Colonic mucosa (tissue), 4 donors: ENCODE measurements around the gene SPINDOC. TPM values are rescaled to one million over a fixed set of nuclear protein-coding genes. Genes with fewer than 3 reads are reported as not detected.

Experiments used
- DNase-seq: peaks from one replicate; pipeline ENCODE4 v3.0.0-alpha.2; 2020
- H3K27ac ChIP-seq: fragments of 200-600 bp; one replicate; pipeline ENCODE4 v1.8.0; 2021
- H3K27me3 ChIP-seq: fragments of 200-600 bp; one replicate; pipeline ENCODE4 v1.8.0; 2021
- H3K36me3 ChIP-seq: fragments of 200-600 bp; one replicate; pipeline ENCODE4 v1.8.0; 2021
- H3K4me1 ChIP-seq: fragments of 200-600 bp; one replicate; pipeline ENCODE4 v1.8.0; 2021; ENCODE audit warnings: mild to moderate bottlenecking
- H3K4me3 ChIP-seq: fragments of 200-600 bp; one replicate; pipeline ENCODE4 v1.8.0; 2021
- H3K9ac ChIP-seq, 2 donors: one replicate each; pipeline ENCODE4 v1.7.0; 2013; ENCODE audit warnings: control low read depth in 2 of 2, low read depth in 2 of 2, low read length in 2 of 2
- H3K9me3 ChIP-seq: fragments of 200-600 bp; one replicate; pipeline ENCODE4 v1.8.0; 2021
- intact Hi-C: fragments of 100-400 bp; cut with DNase I; formaldehyde crosslinking; loops from one replicate; pipeline ENCODE4 v1.14.1; 2022
- total RNA-seq, 2 donors: library from RNA; stranded (reverse); fragmentation: NEBNext Ultra II Directional in 1 of 2; extraction: Animal tissue kit (Norgen Biotek cat#: 25700) in 1 of 2; gene quantifications; one replicate each; pipeline ENCODE4 v1.2.1, GENCODE V29; 2021
- TF ChIP-seq, protein P1 (sequence below): fragments of 200-600 bp; IDR thresholded peaks from one replicate; pipeline ENCODE4 v1.8.0; 2022; ENCODE audit warnings: antibody characterized with exemption, mild to moderate bottlenecking
- donor health status: healthy.
- donor health status: DM: no; HTN: no; CAD: no.
- donor health status: DM: no; HTN: no; CAD: no.

Gene SPINDOC
- total RNA-seq, 2 donors from 2014 or later: 9.3 to 11.8 TPM

DNA sequence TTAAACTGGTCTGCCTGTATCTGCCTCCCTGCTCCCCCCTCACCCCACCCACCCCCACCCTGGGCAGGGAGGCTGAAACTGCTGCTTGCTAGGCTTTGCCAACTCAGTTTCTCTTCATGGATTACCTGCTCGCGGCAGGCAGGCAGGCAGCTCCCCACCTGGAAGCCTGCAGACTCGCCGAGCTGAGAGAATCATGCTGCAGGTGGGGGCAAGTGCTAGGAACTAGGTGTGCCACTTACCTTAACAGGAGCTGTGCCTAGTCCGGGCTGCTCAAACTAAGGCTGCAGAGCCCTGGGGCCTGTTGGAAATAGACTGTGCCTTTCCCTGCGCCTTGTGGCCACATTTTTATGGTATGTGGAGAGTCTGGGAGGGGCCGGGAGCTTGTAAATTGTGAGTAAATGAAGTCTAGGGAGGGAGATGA is 55.9 kb downstream of the SPINDOC start:
- Histone ChIP-seq H3K9me3 (no peaks in the 10 kb centered on the region), H3K27ac (peak overlapping the region; percentile 74), H3K4me3 (no peak overlapping the region), H3K36me3 (no peaks in the 10 kb centered on the region), H3K9ac (peak overlapping the region in 1 of 2 donors; percentile 81), H3K4me1 (peaks cover 54% of the 10 kb centered on the region), H3K27me3 (no peaks in the 10 kb centered on the region)
- intact Hi-C loops: no loop called here
- peak; percentile 84 for DNase-seq
- TF ChIP-seq, protein P1, sequence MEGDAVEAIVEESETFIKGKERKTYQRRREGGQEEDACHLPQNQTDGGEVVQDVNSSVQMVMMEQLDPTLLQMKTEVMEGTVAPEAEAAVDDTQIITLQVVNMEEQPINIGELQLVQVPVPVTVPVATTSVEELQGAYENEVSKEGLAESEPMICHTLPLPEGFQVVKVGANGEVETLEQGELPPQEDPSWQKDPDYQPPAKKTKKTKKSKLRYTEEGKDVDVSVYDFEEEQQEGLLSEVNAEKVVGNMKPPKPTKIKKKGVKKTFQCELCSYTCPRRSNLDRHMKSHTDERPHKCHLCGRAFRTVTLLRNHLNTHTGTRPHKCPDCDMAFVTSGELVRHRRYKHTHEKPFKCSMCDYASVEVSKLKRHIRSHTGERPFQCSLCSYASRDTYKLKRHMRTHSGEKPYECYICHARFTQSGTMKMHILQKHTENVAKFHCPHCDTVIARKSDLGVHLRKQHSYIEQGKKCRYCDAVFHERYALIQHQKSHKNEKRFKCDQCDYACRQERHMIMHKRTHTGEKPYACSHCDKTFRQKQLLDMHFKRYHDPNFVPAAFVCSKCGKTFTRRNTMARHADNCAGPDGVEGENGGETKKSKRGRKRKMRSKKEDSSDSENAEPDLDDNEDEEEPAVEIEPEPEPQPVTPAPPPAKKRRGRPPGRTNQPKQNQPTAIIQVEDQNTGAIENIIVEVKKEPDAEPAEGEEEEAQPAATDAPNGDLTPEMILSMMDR: no peak

DNA sequence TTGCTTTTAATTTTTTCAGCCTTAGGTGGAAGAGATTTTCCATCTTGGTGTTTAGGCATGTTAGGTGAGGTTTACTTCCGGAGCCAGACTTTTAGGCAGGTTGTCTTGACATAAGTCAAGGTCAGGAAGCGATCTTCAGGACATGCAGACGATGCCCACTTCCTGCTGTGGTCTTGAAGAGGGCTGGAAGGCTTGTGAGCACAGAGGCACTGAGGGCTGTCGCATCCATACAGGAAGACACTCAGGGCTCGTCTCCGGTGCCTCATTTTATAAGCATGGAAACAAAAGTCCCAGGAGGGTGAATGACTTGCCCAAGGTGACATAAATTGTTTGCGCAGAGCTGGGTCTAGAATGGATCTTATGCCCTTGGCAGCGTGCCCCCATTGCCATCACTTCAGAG is 56.4 kb downstream of the SPINDOC start:
- no peaks in the 10 kb centered on the region for H3K27me3 ChIP-seq
- H3K27ac ChIP-seq: peak overlapping the region; percentile 74
- no peaks in the 10 kb centered on the region for H3K36me3 ChIP-seq
- TF ChIP-seq, protein P1: no peak
- H3K9me3 ChIP-seq: no peaks in the 10 kb centered on the region
- peaks cover 54% of the 10 kb centered on the region for H3K4me1 ChIP-seq
- H3K4me3 ChIP-seq: no peak overlapping the region
- intact Hi-C loops: no loop called here
- no peak for DNase-seq
- H3K9ac ChIP-seq: peak overlapping the region in 1 of 2 donors; percentile 81

- Histone ChIP-seq H3K4me3 (no peak overlapping the region), H3K9ac (peak overlapping the region; percentile 9 to 81), H3K36me3 (no peaks in the 10 kb centered on the region), H3K27ac (peak overlapping the region; percentile 74), H3K9me3 (no peaks in the 10 kb centered on the region), H3K27me3 (no peaks in the 10 kb centered on the region), H3K4me1 (peaks cover 52% of the 10 kb centered on the region)
- no peak for DNase-seq
- TF ChIP-seq, protein P1: no peak
- intact Hi-C loops: no loop called here
Observed at GRCh38 chr11:63870351-63871140, 57.3 kb downstream of the SPINDOC start.

DNA sequence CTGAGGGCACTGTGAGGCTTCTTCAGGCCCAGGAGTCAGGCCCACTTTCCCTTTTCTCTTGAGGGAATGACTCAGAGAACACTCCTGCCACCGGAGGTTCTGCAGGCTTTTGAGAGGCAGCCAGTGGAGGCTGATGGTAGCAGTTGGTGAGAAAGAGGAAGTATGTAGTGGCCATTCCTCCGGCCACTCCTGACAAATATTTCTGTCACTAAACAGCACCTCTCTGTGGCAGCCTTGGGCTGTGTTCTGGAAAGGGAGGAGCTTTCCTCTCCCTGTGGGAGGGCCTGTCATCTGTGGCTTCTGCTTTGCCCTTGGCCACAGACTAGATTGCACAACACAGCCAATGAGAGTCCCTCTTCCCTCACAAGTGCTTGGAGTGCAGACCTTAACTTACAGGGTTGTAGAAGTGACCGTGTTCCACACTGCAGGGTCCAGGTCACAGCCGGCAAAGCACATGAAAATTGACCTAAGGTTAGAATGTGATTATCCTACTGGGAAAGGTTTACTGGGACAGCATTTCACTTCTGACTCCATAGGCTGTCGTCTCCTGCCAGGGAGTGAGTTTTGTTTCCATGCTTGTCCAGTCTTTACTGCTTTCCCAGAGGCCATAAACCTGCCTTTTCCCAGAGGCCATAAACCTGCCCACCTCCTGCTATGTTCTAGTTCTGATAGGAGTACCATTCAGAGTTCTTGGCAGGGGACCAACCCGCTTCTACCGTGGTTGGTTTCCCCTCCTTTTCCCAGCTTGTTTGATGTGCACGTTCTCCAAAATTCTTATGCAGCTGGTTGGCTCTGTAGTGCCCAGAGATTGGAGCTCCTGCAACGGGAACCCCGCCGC is 58.9 kb downstream of the SPINDOC start:
- intact Hi-C loops: no loop called here
- Histone ChIP-seq H3K9me3 (no peaks in the 10 kb centered on the region), H3K27ac (peak overlapping the region; percentile 85), H3K4me3 (no peak overlapping the region), H3K27me3 (no peaks in the 10 kb centered on the region), H3K4me1 (peaks cover 38% of the 10 kb centered on the region), H3K36me3 (no peaks in the 10 kb centered on the region), H3K9ac (peak overlapping the region; percentile 26 to 30)
- DNase-seq: peak; percentile 90
- TF ChIP-seq, protein P1: peak; percentile 41

DNA sequence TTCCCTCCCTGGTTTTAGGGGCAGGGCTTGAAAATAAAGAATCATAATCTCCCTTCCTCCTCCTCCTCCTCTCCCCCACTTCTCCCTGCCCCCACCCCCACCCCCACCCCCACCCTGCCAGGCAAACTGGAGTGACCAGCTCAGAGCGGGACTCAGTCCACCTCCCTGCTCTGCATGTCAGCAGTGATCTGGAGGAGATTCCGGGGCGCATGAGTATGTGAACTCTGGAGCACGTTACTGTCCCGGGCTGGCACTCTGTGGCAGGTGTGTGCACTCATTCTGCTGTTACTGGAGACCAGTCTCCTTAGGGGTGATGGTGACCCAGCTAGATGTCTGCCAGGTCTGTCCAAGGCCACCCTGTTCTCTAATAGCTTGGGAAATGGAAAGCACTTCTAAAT is 59.5 kb downstream of the SPINDOC start:
- Histone ChIP-seq H3K27me3 (no peaks in the 10 kb centered on the region), H3K36me3 (no peaks in the 10 kb centered on the region), H3K9me3 (no peaks in the 10 kb centered on the region), H3K27ac (peak overlapping the region; percentile 85), H3K4me3 (no peak overlapping the region), H3K9ac (peak overlapping the region; percentile 55 to 67), H3K4me1 (peaks cover 37% of the 10 kb centered on the region)
- DNase-seq: no peak
- TF ChIP-seq, protein P1: no peak
- intact Hi-C loops: no loop called here
